ENCODE results near the gene SAPCD1.
A peak's percentile ranks its signal among the peaks of the same experiment; 100 is the strongest.

SAPCD1 gene

GRCh38 chr6:31749301-31750036 lies 13.0 kb upstream of the SAPCD1 start:
- DNase-seq (ENCODE audit: extremely low read depth in 1 of 2, low read depth in 1 of 2): no peak

- DNase-seq (ENCODE audit: extremely low read depth in 1 of 2, low read depth in 1 of 2): no peak
Observed at GRCh38 chr6:31750411-31751022, 11.9 kb upstream of the SAPCD1 start.

GRCh38 chr6:31752739-31753319 lies 9.6 kb upstream of the SAPCD1 start:
- DNase-seq (ENCODE audit: extremely low read depth in 1 of 2, low read depth in 1 of 2): no peak

- DNase-seq (ENCODE audit: extremely low read depth in 1 of 2, low read depth in 1 of 2): no peak
Observed at GRCh38 chr6:31758281-31758680, 4.2 kb upstream of the SAPCD1 start.

- no peak for DNase-seq (ENCODE audit: extremely low read depth in 1 of 2, low read depth in 1 of 2)
Observed at GRCh38 chr6:31760790-31761189, 1.7 kb upstream of the SAPCD1 start.

- DNase-seq (ENCODE audit: extremely low read depth in 1 of 2, low read depth in 1 of 2): no peak
Observed at GRCh38 chr6:31761343-31761742, 1.1 kb upstream of the SAPCD1 start.

- no peak for DNase-seq (ENCODE audit: extremely low read depth in 1 of 2, low read depth in 1 of 2)
Observed at GRCh38 chr6:31762878-31763618, 592 bp downstream of the SAPCD1 start.

GRCh38 chr6:31763619-31763940 lies 1.1 kb downstream of the SAPCD1 start:
- DNase-seq (ENCODE audit: extremely low read depth in 1 of 2, low read depth in 1 of 2): no peak

- no peak for DNase-seq (ENCODE audit: extremely low read depth in 1 of 2, low read depth in 1 of 2)
Observed at GRCh38 chr6:31764198-31764597, 1.7 kb downstream of the SAPCD1 start.

- no peak for DNase-seq (ENCODE audit: extremely low read depth in 1 of 2, low read depth in 1 of 2)
Observed at GRCh38 chr6:31765559-31765909, 3.1 kb downstream of the SAPCD1 start.

- no peak for DNase-seq (ENCODE audit: extremely low read depth in 1 of 2, low read depth in 1 of 2)
Observed at GRCh38 chr6:31765910-31766794, 3.7 kb downstream of the SAPCD1 start.

GRCh38 chr6:31767096-31767645 lies 4.7 kb downstream of the SAPCD1 start:
- no peak for DNase-seq (ENCODE audit: extremely low read depth in 1 of 2, low read depth in 1 of 2)

GRCh38 chr6:31768363-31769257 lies 6.2 kb downstream of the SAPCD1 start:
- no peak for DNase-seq (ENCODE audit: extremely low read depth in 1 of 2, low read depth in 1 of 2)

- peak; percentile 53 to 74 for DNase-seq (ENCODE audit: extremely low read depth in 1 of 2, low read depth in 1 of 2)
Observed at GRCh38 chr6:31769684-31770371, 7.4 kb downstream of the SAPCD1 start.

- DNase-seq (ENCODE audit: extremely low read depth in 1 of 2, low read depth in 1 of 2): no peak
Observed at GRCh38 chr6:31770860-31771259, 8.4 kb downstream of the SAPCD1 start.

- DNase-seq (ENCODE audit: extremely low read depth in 1 of 2, low read depth in 1 of 2): no peak
Observed at GRCh38 chr6:31771992-31772358, 9.5 kb downstream of the SAPCD1 start.

GRCh38 chr6:31775184-31775583 lies 12.7 kb downstream of the SAPCD1 start:
- DNase-seq (ENCODE audit: extremely low read depth in 1 of 2, low read depth in 1 of 2): no peak

GRCh38 chr6:31775633-31776484 lies 13.4 kb downstream of the SAPCD1 start:
- no peak for DNase-seq (ENCODE audit: extremely low read depth in 1 of 2, low read depth in 1 of 2)
